Neural progenitor cell (in vitro differentiated cells): ENCODE results near the gene BBS9.

ENCODE experiments used
- EZH2 ChIP-seq: fragments of 200-600 bp; sonication (generic); IDR thresholded peaks from 2 replicates; pipeline ENCODE4 v1.6.1; 2017; ENCODE audit warnings: antibody characterized with exemption, mild to moderate bottlenecking, moderate library complexity
- EZH2phosphoT487 ChIP-seq: fragments of 200-600 bp; sonication (generic); IDR thresholded peaks from 2 replicates; pipeline ENCODE4 v1.6.1; 2017; ENCODE audit warnings: antibody characterized with exemption
- TF ChIP-seq, protein P1 (sequence below): fragments of 200-600 bp; sonication (generic); IDR thresholded peaks from 2 replicates; pipeline ENCODE4 v1.5.1; 2017; ENCODE audit warnings: antibody characterized with exemption, mild to moderate bottlenecking

DNA sequence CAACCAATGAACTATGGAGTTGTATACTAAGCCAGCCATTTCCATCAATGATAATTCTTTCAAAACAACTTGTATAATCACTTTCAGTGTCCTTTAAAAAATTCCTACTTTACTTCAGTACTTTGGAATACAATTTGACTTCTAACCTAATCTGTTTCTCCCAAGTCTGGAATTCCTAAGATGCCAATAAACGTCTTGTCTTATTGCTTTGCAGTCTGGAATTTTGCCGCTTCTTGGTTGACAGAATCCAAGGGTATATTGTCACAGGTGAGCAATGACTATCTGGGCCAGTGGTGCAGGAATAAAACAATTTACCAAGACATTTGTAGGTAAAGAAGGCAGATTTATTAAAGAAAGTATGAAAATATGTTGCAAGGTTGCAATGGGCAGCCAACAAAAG, 42.0 kb upstream of the BBS9 start:
- TF ChIP-seq, protein P1, sequence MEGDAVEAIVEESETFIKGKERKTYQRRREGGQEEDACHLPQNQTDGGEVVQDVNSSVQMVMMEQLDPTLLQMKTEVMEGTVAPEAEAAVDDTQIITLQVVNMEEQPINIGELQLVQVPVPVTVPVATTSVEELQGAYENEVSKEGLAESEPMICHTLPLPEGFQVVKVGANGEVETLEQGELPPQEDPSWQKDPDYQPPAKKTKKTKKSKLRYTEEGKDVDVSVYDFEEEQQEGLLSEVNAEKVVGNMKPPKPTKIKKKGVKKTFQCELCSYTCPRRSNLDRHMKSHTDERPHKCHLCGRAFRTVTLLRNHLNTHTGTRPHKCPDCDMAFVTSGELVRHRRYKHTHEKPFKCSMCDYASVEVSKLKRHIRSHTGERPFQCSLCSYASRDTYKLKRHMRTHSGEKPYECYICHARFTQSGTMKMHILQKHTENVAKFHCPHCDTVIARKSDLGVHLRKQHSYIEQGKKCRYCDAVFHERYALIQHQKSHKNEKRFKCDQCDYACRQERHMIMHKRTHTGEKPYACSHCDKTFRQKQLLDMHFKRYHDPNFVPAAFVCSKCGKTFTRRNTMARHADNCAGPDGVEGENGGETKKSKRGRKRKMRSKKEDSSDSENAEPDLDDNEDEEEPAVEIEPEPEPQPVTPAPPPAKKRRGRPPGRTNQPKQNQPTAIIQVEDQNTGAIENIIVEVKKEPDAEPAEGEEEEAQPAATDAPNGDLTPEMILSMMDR = no peak
- no peak for TF ChIP-seq EZH2
- TF ChIP-seq EZH2phosphoT487 = no peak
